Right renal cortex interstitium (tissue), 3 donors: ENCODE measurements around the gene AADACL4. TPM values are rescaled to one million over a fixed set of nuclear protein-coding genes. Genes with fewer than 3 reads are reported as not detected.
"Not testable (repeated sequence)": the region's sequence is repeated elsewhere in the genome, so short reads cannot be mapped to it uniquely, and the experiment has no call there.

Source experiments
- DNase-seq, 3 donors: peaks; one replicate each; pipeline ENCODE4 v3.0.0-alpha.2; 2013; ENCODE audit warnings: low read depth in 3 of 3, low spot score in 2 of 3
- polyA plus RNA-seq, 3 donors: library from polyadenylated mRNA; unstranded; fragments of 120-200 nt; gene quantifications; one replicate each; pipeline ENCODE4 v1.2.1, GENCODE V29; 2013; ENCODE audit not compliant: insufficient read length in 3 of 3

The AADACL4 gene
- polyA plus RNA-seq, 3 donors = 1.4 to 1.7 (median 1.7) TPM

DNA sequence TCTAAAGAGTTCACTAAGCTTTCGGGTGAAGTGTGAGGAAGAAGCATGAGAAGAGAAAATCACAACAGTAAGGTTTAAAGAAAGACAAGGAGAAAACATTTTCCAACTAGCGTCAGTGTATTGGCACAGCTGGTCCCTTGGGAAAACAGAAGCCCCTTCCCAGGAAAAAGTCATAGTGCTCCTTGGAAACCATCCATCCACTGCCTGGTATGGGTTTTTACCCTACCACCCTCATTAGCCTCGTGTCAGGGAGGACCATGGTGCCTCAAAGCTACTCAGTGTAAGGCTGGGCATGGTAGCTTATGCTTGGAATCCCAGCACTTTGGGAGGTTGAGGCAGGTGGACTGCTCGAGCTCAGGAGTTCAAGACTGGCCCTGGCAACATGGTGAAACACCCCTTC is 12.7 kb downstream of the AADACL4 start:
- DNase-seq = no peak

DNA sequence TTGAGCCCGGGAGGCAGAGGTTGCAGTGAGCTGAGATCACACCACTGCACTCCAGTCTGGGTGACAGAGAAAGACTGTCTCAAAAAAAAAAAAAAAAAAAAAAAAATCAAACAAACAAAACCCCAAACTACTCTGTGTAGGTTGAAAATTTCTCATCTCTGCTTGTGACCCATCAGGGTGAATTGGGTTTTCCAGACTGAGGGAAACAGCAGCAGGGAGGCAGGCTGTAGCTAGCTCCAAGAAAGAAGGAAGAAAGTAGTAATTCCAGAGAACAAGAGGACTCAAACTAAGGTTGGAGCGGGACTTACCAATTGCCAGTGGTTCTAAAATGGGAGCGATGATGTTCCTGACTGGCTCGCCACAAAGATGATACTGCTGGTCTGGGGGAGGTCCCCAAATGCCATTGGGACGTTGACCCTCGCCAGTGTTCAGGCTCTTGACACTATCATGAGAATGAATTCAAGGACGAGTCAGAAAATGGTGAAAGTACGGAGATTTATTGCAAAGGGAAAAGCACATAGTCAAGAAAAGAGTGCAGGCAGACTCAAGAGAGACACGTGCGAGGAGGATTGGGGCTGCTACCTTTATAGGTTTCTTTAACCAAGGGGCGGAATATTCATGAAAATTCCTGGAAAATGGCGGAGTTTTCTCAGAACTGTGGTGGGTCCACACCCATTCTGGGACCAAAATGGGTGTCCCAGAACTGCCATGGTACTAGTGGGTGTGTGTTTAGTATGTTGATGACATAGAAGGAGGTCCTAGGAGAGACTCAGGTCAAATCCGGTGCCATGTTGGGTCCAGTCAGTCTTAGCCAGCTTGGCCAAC is 13.4 kb downstream of the AADACL4 start:
- DNase-seq = no peak

DNA sequence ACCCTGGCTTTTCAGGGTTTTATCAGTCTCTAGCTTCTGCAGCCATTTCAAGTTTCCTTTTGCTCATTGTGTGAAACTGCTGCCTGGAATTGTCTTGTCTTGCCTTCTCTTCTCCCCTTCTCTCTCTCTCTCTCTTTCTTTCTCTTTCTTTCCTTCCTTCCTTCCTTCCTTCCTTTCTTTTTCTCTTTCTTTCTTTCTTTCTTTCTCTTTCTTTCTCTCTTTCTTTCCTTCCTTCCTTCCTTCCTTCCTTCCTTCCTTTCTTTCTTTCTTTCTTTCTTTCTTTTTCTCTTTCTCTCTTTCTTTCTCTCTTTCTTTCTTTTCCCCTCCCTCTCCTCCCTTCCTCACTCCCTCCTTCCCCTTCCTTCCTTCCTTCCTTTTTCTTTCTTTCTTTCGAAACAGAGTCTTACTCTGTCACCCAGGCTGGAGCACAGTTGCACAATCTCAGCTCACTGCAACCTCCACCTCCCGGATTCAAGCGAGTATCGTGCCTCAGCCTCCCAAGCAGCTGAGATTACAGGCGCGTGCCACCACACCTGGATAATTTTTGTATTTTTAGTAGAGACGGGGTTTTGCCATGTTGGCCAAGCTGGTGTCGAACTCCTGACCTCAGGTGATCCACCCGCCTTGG is 14.1 kb downstream of the AADACL4 start:
- not testable (repeated sequence) for DNase-seq

DNA sequence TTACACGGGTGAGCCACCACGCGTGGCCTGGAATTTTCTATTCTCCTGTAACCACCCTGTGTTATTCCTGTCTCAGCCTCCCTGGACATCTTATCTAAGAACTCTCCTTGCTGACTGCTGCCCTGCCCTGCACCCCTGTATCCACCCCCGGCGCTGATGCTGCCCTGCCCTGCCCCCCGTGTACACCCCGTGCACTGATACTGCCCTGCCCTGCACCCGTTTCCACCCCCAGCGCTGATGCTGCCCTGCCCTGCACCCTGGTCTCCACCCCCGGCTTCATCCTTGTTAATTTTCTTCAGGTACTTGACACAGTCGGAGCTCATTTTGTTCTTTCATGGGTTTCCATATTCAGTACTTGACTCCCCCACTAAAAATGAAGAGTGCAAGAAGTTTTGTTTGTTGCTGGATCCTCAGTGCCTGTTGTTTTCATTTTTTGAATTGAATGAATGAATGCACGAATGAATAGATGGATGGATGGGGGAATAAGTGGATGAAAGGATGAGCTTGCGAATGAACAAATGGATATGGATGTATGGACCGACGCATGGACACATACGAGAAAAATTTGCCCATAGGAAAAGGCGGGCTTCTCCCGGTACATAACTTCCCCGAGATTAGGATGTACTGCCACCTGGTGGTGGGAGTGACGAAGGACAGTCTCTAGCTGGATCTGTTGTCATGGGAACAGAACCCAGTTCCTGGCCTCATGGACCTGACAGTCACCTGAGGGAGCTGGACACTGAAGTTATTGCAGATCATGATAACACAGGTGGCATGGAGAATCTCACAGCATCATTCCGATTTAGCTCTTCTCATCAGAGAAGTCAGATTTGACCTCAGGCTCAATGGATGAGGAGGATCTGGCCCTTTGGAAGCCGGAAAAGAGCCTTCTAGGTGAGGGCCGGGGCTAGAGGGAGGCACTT is 14.9 kb downstream of the AADACL4 start:
- peak; percentile 67 to 73 (median 72) for DNase-seq

- DNase-seq = no peak
Observed at GRCh38 chr1:12661606-12662219, 17.8 kb downstream of the AADACL4 start.

- no peak for DNase-seq
Observed at GRCh38 chr1:12662556-12662955, 18.7 kb downstream of the AADACL4 start.

DNA sequence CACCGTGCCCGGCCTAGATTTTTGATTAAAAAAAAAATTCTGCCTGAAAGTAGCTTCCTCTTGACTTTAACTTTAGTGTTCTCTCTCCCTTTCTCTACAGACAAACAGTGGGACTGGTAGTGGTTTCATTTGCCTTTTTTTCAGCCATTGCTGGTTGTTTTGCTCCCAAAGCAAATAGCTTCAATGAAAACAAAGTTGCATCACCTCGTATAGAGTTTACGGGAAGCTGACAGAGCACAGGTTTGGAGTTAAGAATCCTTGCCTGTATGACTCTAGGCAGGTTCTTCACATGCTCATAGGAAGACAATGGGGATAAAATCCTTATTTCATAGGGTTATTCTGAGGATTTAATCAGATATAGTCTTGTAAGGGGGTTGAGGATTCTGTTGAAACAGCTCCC is 21.6 kb downstream of the AADACL4 start:
- no peak for DNase-seq

- no peak for DNase-seq
Observed at GRCh38 chr1:12666141-12666735, 22.4 kb downstream of the AADACL4 start.

GRCh38 chr1:12669529-12670068 is 25.7 kb downstream of the AADACL4 start:
- DNase-seq = no peak

DNA sequence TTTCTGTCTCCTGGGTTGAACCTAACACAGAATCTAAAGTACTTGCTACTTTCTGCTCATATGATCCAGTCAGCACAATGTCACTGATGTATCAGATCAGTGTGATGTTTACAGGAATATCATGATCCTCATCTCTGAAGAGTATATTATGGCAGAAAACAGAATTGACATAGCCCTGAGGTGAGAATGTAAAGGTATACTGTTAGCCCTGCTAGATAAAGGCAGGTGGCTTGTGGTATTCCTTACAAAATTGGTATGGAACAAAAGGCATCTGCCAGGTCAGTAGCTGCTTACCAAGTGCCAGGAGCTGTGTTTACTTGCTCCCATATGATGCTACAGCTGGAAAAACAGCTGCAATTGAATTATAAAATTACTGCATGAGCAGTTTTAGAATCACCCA is 30.5 kb downstream of the AADACL4 start:
- no peak for DNase-seq

- DNase-seq = not testable (repeated sequence)
Observed at GRCh38 chr1:12676122-12676521, 32.2 kb downstream of the AADACL4 start.

DNA sequence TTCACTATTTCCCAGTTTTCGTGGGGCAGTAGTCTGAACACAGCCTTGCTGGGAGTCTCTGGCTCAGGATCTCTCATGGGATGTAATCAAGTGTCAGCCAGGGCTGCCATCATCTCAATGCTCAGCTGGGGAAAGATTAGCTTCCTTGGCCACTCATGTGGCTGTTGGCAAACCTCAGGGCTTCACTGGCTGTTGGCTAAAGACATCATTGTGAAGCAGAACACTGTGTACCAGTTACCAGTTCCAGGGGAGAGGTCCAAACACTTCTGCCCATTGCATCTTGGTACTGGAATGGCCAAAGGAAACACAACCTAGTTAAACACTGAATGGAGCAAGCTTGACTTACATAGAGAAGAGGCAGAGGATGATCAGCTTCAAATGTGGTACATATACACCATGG is 33.7 kb downstream of the AADACL4 start:
- no peak for DNase-seq

DNA sequence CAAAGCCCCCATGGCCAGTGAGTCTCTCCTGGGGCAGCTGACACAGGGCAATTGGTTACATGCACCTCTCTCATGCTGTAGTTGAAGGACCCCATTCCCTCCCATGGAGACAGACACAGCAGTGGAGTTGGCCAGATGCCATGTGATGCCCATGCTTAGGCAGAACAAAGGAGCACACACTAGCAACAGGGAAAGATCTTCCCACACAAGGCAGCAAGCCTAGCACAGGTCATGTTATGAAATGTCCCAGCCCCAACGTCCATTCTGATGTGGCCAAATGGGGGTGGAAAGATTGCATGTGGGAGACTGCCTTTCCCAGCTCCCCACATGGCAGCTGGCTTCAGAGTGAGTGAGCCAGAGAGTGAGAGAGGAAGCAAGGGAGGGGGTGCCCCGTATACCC is 34.5 kb downstream of the AADACL4 start:
- no peak for DNase-seq

DNA sequence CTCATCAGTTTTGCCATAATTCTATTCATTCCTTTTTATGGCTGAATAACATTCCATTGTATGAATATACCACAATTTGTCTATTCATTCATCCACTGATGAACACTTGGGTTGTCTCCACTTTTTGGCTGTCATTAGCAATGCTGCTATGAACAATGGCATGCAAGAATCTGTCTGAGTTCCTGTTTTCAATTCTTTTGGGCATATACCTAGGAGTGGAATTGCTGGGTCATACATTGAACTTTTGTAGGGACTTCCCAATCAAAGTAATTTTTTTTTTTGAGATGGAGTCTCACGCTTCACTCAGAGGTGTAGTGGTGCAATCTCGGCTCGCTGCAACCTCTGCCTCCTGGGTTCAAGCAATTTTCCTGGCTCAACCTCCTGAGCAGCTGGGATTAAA is 34.9 kb downstream of the AADACL4 start:
- DNase-seq = no peak

DNA sequence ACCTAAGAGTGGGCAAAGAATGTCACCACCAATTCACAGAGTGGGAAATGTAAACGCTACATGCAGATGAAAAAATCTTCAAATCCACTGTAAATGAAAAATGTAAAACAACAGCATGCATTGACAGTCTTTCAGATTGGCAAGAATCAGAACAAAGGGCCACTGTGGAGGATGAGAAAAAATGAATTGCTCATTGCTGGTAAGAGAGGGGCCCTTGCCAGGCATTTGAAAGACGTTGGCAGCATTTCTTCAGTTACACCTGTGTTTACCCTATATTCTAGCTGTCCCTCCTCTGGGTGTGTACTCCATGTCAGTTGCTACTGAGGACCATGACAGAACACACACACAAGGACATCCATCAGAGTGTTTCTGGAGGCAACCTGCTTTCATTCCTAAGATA is 46.3 kb downstream of the AADACL4 start:
- no peak for DNase-seq

- no peak for DNase-seq
Observed at GRCh38 chr1:12692967-12693782, 49.3 kb downstream of the AADACL4 start.

- no peak for DNase-seq
Observed at GRCh38 chr1:12696658-12697057, 52.8 kb downstream of the AADACL4 start.

- DNase-seq = no peak
Observed at GRCh38 chr1:12697397-12697796, 53.5 kb downstream of the AADACL4 start.

DNA sequence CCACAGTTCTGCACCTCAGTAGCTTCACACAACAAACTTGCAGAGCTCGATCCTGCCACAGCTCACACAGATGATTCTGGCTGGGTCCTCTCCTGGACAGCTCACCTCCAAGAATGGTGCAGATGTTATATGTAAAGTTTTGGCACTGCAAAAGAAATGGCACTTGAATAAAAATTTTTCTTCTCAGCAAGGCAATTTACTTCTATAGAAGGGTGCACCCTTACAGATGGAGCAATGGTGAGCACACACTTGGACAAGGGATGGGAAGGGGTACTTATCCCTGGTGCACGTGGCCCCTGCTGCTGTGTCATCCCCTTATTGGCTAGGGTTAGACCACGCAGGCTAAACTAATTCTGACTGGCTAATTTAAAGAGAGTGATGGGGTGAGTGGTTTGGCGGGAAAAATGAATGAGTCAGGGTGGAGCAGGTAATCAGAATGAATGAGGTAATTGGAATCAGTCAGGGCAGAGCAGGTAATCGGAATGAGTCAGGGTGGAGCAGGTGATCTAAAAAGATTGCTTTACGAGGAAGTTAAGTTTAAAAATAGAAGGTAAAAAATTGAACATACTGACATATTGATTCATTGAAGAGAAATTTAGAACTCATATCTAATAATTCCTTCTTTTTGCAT is 60.1 kb downstream of the AADACL4 start:
- no peak for DNase-seq
